Ammon's horn (tissue), 1 donor: ENCODE data around the gene ATP1A2.
A peak's percentile ranks its signal among the peaks of the same experiment; 100 is the strongest.
"Not testable (repeated sequence)": the region's sequence is repeated elsewhere in the genome, so short reads cannot be mapped to it uniquely, and the experiment has no call there.

ENCODE experiments used
- DNase-seq: peaks from one replicate; pipeline ENCODE4 v3.0.0-alpha.2; 2016; ENCODE audit warnings: low spot score

ATP1A2 gene

GRCh38 chr1:160101037-160101716 lies 14.4 kb upstream of the ATP1A2 start:
- peak; percentile 96 for DNase-seq

GRCh38 chr1:160101717-160102522 lies 13.6 kb upstream of the ATP1A2 start:
- DNase-seq = peak; percentile 41

- peak; percentile 78 for DNase-seq
These were observed 11.7 kb upstream of the ATP1A2 start for GRCh38 chr1:160103658-160104408.

GRCh38 chr1:160104486-160104885 lies 11.1 kb upstream of the ATP1A2 start:
- DNase-seq = peak; percentile 61

GRCh38 chr1:160105155-160105554 lies 10.4 kb upstream of the ATP1A2 start:
- DNase-seq = no peak

- no peak for DNase-seq
These were observed 8.0 kb upstream of the ATP1A2 start for GRCh38 chr1:160107512-160107911.

GRCh38 chr1:160108888-160109662 lies 6.5 kb upstream of the ATP1A2 start:
- peak; percentile 62 for DNase-seq

- no peak for DNase-seq
These were observed 5.9 kb upstream of the ATP1A2 start for GRCh38 chr1:160109686-160110085.

GRCh38 chr1:160111462-160111861 lies 4.1 kb upstream of the ATP1A2 start:
- not testable (repeated sequence) for DNase-seq

GRCh38 chr1:160112357-160112756 lies 3.2 kb upstream of the ATP1A2 start:
- DNase-seq = no peak

- DNase-seq = no peak
These were observed 2.2 kb upstream of the ATP1A2 start for GRCh38 chr1:160113407-160113806.

GRCh38 chr1:160114085-160114484 lies 1.5 kb upstream of the ATP1A2 start:
- DNase-seq = no peak

GRCh38 chr1:160116283-160117147 lies 956 bp downstream of the ATP1A2 start:
- no peak for DNase-seq

- no peak for DNase-seq
These were observed 1.7 kb downstream of the ATP1A2 start for GRCh38 chr1:160117300-160117699.

- DNase-seq = peak; percentile 87
These were observed 2.2 kb downstream of the ATP1A2 start for GRCh38 chr1:160117709-160118183.

GRCh38 chr1:160118928-160119327 lies 3.4 kb downstream of the ATP1A2 start:
- no peak for DNase-seq

- DNase-seq = no peak
These were observed 5.2 kb downstream of the ATP1A2 start for GRCh38 chr1:160120797-160121196.

- DNase-seq = no peak
These were observed 5.8 kb downstream of the ATP1A2 start for GRCh38 chr1:160121388-160121787.

GRCh38 chr1:160122978-160123495 lies 7.5 kb downstream of the ATP1A2 start:
- DNase-seq = no peak

GRCh38 chr1:160123726-160124125 lies 8.2 kb downstream of the ATP1A2 start:
- no peak for DNase-seq
